Measurements from ENCODE around the gene EFNB1. TPM values are rescaled to one million over a fixed set of nuclear protein-coding genes. Genes with fewer than 3 reads are reported as not detected.
A peak's percentile ranks its signal among the peaks of the same experiment; 100 is the strongest.

The EFNB1 gene
- total RNA-seq, 1 experiment from 2014 or later = 31.1 TPM

DNA sequence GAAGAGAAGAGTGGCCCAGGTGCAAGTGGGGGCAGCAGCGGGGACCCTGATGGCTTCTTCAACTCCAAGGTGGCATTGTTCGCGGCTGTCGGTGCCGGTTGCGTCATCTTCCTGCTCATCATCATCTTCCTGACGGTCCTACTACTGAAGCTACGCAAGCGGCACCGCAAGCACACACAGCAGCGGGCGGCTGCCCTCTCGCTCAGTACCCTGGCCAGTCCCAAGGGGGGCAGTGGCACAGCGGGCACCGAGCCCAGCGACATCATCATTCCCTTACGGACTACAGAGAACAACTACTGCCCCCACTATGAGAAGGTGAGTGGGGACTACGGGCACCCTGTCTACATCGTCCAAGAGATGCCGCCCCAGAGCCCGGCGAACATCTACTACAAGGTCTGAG lies 11.4 kb downstream of the EFNB1 start:
- Histone ChIP-seq H3K4me2 (no peak overlapping the region), H3K36me3 (ENCODE audit: low read depth) (no peaks in the 10 kb centered on the region), H3K27me3 (ENCODE audit: insufficient read depth, low read depth) (no peaks in the 10 kb centered on the region), H4K20me1 (ENCODE audit: insufficient read depth) (no peaks in the 10 kb centered on the region), H3K4me3 (no peak overlapping the region), H3K79me2 (ENCODE audit: low read depth) (peaks cover 4% of the 10 kb centered on the region; the same call in 1 of the 2 replicates), H2AFZ (no peak overlapping the region), H3K9me3 (ENCODE audit: insufficient read depth, low read depth) (no peaks in the 10 kb centered on the region), H3K27ac (no peak overlapping the region), H3K4me1 (replicated peaks; ENCODE audit: insufficient read depth) (no peaks in the 10 kb centered on the region), H3K9me2 (ENCODE audit: insufficient read depth) (no peaks in the 10 kb centered on the region), H3F3A (ENCODE audit: insufficient read depth, low read depth) (no peaks in the 10 kb centered on the region)
- no peak for DNase-seq
- TF ChIP-seq, protein P1, sequence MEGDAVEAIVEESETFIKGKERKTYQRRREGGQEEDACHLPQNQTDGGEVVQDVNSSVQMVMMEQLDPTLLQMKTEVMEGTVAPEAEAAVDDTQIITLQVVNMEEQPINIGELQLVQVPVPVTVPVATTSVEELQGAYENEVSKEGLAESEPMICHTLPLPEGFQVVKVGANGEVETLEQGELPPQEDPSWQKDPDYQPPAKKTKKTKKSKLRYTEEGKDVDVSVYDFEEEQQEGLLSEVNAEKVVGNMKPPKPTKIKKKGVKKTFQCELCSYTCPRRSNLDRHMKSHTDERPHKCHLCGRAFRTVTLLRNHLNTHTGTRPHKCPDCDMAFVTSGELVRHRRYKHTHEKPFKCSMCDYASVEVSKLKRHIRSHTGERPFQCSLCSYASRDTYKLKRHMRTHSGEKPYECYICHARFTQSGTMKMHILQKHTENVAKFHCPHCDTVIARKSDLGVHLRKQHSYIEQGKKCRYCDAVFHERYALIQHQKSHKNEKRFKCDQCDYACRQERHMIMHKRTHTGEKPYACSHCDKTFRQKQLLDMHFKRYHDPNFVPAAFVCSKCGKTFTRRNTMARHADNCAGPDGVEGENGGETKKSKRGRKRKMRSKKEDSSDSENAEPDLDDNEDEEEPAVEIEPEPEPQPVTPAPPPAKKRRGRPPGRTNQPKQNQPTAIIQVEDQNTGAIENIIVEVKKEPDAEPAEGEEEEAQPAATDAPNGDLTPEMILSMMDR (conservative IDR thresholded peaks at IDR 0.05) = no peak
- TF ChIP-seq EZH2 (IDR thresholded peaks at IDR 0.05; ENCODE audit: low read depth) = no peak
- intact Hi-C loops (cut with micrococcal nuclease; ENCODE audit: unreplicated experiment) = no loop called here
- CTCF ChIA-PET = no interaction called here
- no TSS peak for BruUV-seq (replicated peaks)
- POLR2A ChIA-PET (ENCODE audit: unreplicated experiment) = no interaction called here

DNA sequence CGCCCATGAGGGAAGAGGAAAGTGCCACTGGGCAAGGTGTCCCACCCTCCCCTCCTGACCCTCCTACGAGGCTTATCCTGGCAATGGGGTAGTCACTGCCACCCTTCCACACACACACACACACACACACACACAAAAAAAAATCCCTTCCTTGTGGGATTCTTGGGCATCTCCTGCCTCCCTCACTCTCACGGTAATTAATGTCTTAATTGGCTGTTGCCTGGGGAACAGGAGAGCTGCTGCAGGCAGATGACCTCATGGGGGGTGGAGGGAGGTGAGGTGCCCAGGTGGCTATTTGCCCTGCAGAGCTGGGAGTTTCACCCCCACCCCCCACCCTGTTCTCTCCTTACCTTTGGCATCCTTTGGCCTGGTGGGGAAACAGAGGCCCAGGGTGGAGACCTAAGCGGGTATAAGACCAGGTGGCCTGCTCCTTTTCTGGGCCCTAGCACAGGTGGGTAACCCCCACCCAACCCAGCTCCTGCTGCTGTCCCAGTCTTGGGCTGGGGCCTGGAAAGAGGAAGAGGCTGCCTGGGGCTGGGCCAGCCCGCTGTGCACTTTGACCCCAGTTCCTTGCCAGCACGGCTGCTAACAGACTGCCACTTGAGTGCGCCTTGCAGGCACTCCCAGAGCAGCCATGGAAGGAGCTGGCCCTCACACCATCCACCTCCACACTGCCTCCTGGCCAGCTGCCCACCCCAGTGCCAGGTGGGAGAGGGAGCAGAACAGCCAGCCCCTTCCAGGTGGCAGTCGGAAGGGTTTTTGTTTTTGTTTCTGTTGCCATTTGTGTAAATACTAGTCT lies 12.6 kb downstream of the EFNB1 start:
- POLR2A ChIA-PET (ENCODE audit: unreplicated experiment) = no interaction called here
- Histone ChIP-seq H3K4me2 (no peak overlapping the region), H3K9me3 (ENCODE audit: insufficient read depth, low read depth) (no peaks in the 10 kb centered on the region), H3F3A (ENCODE audit: insufficient read depth, low read depth) (no peaks in the 10 kb centered on the region), H3K4me1 (replicated peaks; ENCODE audit: insufficient read depth) (no peaks in the 10 kb centered on the region), H4K20me1 (ENCODE audit: insufficient read depth) (no peaks in the 10 kb centered on the region), H3K27ac (no peak overlapping the region), H3K36me3 (ENCODE audit: low read depth) (no peaks in the 10 kb centered on the region), H2AFZ (no peak overlapping the region), H3K9me2 (ENCODE audit: insufficient read depth) (no peaks in the 10 kb centered on the region), H3K27me3 (ENCODE audit: insufficient read depth, low read depth) (no peaks in the 10 kb centered on the region), H3K79me2 (ENCODE audit: low read depth) (no peaks in the 10 kb centered on the region), H3K4me3 (no peak overlapping the region)
- no peak for DNase-seq
- TSS peak; percentile 19 for BruUV-seq (replicated peaks)
- TF ChIP-seq, protein P1 (conservative IDR thresholded peaks at IDR 0.05) = no peak
- no peak for TF ChIP-seq EZH2 (IDR thresholded peaks at IDR 0.05; ENCODE audit: low read depth)
- CTCF ChIA-PET = no interaction called here
- intact Hi-C loops (cut with micrococcal nuclease; ENCODE audit: unreplicated experiment) = no loop called here

DNA sequence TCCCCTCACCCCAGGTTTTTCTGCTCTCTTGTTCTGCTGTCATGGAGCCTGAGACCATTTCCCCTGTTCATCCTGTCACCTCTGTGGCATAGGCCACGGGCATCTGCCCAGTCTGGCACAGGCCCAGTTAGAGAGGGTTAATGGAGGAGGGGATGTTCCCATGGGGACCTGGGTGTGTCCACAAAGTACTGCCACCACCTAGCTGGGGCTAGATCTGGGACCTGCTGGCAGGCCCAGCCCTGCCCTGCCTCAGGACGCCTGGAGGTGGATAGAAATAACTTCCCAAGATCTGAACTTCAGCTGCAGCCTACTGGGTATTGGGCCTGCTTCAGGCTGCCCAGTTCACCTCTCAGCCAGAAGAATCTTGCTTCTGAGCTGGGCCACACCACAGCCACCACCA lies 13.5 kb downstream of the EFNB1 start:
- intact Hi-C loops (cut with micrococcal nuclease; ENCODE audit: unreplicated experiment) = no loop called here
- POLR2A ChIA-PET (ENCODE audit: unreplicated experiment) = no interaction called here
- H3K4me2 ChIP-seq = no peak overlapping the region

More for the DNA sequence above, 13.5 kb downstream of the EFNB1 start:
- no peaks in the 10 kb centered on the region for H3F3A ChIP-seq (ENCODE audit: insufficient read depth, low read depth)
- no peak overlapping the region for H3K4me3 ChIP-seq
- H3K27ac ChIP-seq = no peak overlapping the region
- H3K9me2 ChIP-seq (ENCODE audit: insufficient read depth) = no peaks in the 10 kb centered on the region
- H3K9me3 ChIP-seq (ENCODE audit: insufficient read depth, low read depth) = no peaks in the 10 kb centered on the region
- H4K20me1 ChIP-seq (ENCODE audit: insufficient read depth) = no peaks in the 10 kb centered on the region
- DNase-seq = no peak
- no peaks in the 10 kb centered on the region for H3K36me3 ChIP-seq (ENCODE audit: low read depth)
- no peaks in the 10 kb centered on the region for H3K27me3 ChIP-seq (ENCODE audit: insufficient read depth, low read depth)
- CTCF ChIA-PET = no interaction called here
- no peak for TF ChIP-seq EZH2 (IDR thresholded peaks at IDR 0.05; ENCODE audit: low read depth)
- TF ChIP-seq, protein P1 (conservative IDR thresholded peaks at IDR 0.05) = no peak
- H3K4me1 ChIP-seq (replicated peaks; ENCODE audit: insufficient read depth) = no peaks in the 10 kb centered on the region
- H3K79me2 ChIP-seq (ENCODE audit: low read depth) = no peaks in the 10 kb centered on the region
- H2AFZ ChIP-seq = no peak overlapping the region
- no TSS peak for BruUV-seq (replicated peaks)
